Activated CD8-positive, alpha-beta memory T cell treated with anti-CD3 and anti-CD28 coated beads for 36 hours (primary cell): ENCODE data around the gene RNF227. TPM values are rescaled to one million over a fixed set of nuclear protein-coding genes. Genes with fewer than 3 reads are reported as not detected.
"Not testable (repeated sequence)": the region's sequence is repeated elsewhere in the genome, so short reads cannot be mapped to it uniquely, and the experiment has no call there.

Experiments used
- CTCF ChIA-PET: fragments of 350-600 bp; sonication (Branson Sonifier 250); formaldehyde crosslinking; loops from one replicate; lab custom pipeline; 2021; ENCODE audit warnings: antibody characterized with exemption; lab: Charles Lee
- POLR2A ChIA-PET: fragments of 350-600 bp; sonication (Branson Sonifier 250); formaldehyde crosslinking; loops from one replicate; lab custom pipeline; 2021; ENCODE audit warnings: antibody characterized with exemption; lab: Charles Lee
- total RNA-seq, 2 experiments: library from RNA; stranded (reverse); gene quantifications; one replicate each; pipeline ENCODE4 v1.2.3, GENCODE V29; 2021

Gene RNF227
- total RNA-seq, 2 experiments from 2014 or later = 4.4 to 4.5 TPM

DNA sequence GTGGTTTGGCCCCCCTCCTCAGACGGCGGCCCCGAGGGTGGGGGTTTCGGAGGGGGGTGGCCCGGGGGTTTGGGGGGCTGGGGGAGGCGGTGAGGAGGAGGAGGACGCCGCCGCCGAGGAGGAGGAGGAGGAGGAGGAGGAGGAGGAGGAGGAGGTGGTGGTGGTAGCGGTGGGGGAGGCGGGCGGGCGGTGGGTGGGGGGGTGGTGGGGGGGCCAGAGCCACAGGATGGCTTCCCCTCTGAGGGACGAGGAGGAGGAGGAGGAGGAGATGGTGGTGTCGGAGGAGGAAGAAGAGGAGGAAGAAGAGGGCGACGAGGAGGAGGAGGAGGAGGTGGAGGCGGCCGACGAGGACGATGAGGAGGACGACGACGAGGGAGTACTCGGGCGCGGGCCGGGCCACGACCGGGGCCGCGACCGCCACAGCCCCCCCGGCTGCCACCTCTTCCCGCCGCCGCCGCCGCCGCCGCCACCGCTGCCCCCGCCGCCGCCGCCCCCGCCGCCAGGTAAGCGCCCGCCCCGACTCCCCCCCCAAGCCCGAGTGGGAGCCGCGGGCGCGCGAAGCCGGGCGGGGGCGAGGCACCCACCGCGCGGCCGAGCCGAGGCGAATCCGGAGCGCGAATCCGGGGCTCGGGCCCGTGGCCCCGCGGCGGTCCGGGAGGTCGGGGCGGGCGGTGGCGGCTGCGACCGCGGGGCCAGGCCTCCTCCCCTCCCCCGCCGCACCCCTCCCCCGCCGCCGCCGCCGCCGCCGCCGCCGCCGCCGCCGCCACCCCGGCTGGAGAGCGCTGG is 31.3 kb downstream of the RNF227 start:
- ChIA-PET POLR2A (interaction anchor here (0.6 kb wide), 1 partner anchor 49 kb away, joined by 3 read pairs; no protein-coding TSS in a partner anchor), CTCF (interaction anchor here (0.7 to 2.2 kb wide), 3 partner anchors 28 to 179 kb away, joined by 3 to 8 read pairs (median 3); partner anchors contain the start of genes CYB5D1 and NAA38)

- ChIA-PET CTCF (interaction anchor here (0.8 to 1.3 kb wide), 2 partner anchors 15 to 176 kb away, joined by 3 read pairs; no protein-coding TSS in a partner anchor), POLR2A (interaction anchor here (0.5 to 0.6 kb wide), 2 partner anchors 42 to 48 kb away, joined by 3 read pairs; no protein-coding TSS in a partner anchor)
Measured at GRCh38 chr17:7883781-7884386, 32.2 kb downstream of the RNF227 start.

GRCh38 chr17:7882629-7883028 is 33.5 kb downstream of the RNF227 start:
- ChIA-PET CTCF (interaction anchor here (0.6 to 1.3 kb wide), 3 partner anchors 8 to 47 kb away, joined by 3 read pairs; no protein-coding TSS in a partner anchor), POLR2A (no interaction called here)

GRCh38 chr17:7882068-7882467 is 34.0 kb downstream of the RNF227 start:
- CTCF ChIA-PET = no interaction called here

DNA sequence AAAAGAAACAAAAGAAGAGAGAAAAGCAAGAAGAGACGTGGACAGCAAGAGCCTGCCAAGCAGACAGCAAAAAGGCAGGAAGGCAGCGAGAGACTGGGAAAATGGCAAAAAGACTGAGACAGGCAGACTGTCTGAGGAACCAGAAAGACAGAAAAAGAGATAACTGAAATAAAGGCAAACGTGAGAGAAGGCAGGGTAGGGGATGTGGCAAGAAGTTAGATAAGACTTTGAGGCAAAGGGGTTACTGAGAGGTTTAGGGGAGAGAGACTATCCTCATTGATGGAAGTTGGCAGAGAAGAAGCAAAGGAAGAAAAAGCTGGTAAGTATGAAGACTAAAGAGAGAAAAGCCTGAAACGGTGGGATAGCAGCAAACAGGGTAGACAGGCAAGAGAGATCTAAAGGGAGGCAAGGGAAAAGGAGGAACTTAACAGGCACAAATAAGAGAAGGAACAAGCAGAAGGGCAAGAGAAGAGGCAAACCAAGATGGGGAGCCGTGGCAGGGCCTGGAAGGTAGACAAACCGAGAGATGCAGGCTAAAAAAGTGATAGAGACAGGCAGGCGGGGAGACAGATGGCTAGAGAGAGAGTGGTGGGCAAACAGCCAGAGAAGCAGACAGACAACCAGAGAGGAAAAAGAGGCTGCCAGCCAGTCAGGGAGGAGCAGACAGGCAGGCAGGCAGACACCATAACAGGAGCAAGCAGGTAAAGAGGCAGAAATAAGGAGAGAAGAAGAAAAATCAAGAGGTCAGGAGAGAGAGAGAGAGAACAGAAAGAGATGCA is 34.6 kb downstream of the RNF227 start:
- CTCF ChIA-PET = no interaction called here
- POLR2A ChIA-PET = no interaction called here

More at GRCh38 chr17:7882068-7882467, 34.0 kb downstream of the RNF227 start:
- POLR2A ChIA-PET = no interaction called here

GRCh38 chr17:7880076-7880868 is 35.8 kb downstream of the RNF227 start:
- POLR2A ChIA-PET = no interaction called here
- CTCF ChIA-PET = interaction anchor here (0.5 kb wide), 1 partner anchor 57 kb away, joined by 3 read pairs; no protein-coding TSS in a partner anchor

GRCh38 chr17:7878234-7878633 is 37.9 kb downstream of the RNF227 start:
- POLR2A ChIA-PET = no interaction called here
- CTCF ChIA-PET = interaction anchor here (1.4 kb wide), 1 partner anchor 16 kb away, joined by 8 read pairs; no protein-coding TSS in a partner anchor

DNA sequence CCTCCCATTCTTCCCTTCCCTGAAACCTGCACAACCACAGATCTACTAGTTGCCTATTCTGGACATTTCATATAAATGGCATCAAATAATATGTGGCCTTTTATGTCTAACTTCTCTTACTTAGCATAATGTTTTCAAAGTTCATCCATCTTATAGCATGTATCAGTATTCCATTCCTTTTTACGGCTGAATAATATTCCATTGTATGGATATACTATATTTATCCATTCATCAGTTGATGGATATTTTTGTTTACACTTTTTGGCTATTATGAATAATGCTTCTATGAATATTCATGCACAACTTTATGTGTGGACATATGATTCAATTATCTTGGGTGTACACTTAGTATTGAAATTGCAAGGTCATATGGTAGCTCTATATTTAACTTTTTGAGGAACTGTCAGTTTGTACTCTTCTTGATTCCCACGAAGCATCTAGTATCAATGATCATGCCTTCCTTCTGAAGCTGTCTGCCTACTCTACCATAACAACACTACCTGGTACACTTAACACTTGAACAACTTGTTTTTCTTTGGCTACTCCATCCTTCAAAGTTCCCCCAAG is 40.2 kb downstream of the RNF227 start:
- POLR2A ChIA-PET = no interaction called here
- CTCF ChIA-PET = interaction anchor here (1.5 kb wide), 1 partner anchor 19 kb away, joined by 3 read pairs; the partner anchor contains the start of gene NAA38

DNA sequence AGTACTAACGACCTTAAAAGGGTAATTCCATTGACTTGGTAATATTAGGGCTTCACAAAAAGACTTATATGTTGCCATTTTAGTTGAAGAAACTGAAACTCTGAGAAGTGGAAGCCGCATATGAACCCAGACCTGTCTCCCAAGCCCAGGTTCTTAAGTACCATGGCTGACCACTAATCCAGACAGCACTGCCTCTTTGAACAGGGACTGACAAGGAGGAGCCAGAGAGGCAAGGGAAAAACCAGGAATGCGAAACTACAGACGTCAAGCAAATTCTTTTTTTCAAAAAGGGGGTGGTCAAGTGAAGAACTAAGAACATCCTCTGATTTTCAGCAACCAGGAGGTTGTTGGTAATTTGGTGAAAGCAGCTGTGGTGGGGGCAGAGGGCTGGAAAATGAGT is 43.0 kb downstream of the RNF227 start:
- CTCF ChIA-PET = no interaction called here
- POLR2A ChIA-PET = no interaction called here

DNA sequence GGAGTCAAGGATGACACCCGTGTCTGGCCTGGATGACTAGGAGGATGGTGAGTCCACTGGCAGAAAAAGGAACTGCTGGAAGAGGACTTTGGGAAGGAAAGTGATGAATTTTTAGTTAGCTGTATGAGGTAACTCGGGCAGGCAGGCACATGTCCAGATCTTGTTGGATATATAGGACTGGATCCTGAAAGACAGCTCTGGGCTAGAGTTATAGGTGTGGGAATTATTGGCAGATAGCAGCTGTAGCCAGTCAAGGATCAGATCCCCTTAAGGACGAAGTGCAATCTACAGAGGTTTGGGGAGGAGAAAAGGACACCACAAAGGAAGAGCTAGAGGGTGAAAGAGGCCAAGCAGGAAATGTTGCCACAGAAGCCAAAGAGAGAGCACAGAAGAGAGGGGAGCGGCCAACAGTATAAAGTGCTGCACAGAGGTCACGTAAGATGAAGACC is 48.2 kb downstream of the RNF227 start:
- POLR2A ChIA-PET = no interaction called here
- CTCF ChIA-PET = interaction anchor here (0.6 to 2.3 kb wide), 3 partner anchors 15 to 121 kb away, joined by 3 to 8 read pairs (median 7); no protein-coding TSS in a partner anchor

- ChIA-PET CTCF (interaction anchor here (0.5 to 3.5 kb wide), 6 partner anchors 31 to 349 kb away, joined by 3 to 10 read pairs (median 4); partner anchors contain the start of genes KDM6B and RNF227), POLR2A (interaction anchor here (0.7 kb wide), 1 partner anchor 124 kb away, joined by 4 read pairs; no protein-coding TSS in a partner anchor)
Measured at GRCh38 chr17:7864995-7865650, 51.0 kb downstream of the RNF227 start.

DNA sequence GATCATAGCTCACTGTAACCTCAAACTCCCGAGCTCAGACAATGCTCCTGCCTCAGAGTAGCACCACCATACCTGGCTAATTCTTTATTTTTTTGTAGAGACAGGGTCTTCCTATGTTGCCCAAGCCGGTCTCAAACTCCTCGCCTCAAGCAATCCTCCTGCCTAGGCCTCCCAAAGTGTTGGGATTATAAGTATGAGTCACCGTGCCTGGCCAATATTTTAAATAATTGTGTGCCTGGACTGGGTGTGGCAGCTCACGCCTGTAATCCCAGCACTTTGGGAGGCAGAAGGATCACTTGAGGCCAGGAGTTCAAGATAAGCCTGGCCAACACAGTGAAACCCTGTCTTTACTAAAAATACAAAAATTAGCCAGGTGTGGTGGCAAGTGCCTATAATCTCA is 51.7 kb downstream of the RNF227 start:
- CTCF ChIA-PET = interaction anchor here (0.9 to 3.5 kb wide), 7 partner anchors 21 to 255 kb away, joined by 3 to 22 read pairs (median 4); no protein-coding TSS in a partner anchor
- POLR2A ChIA-PET = not testable (repeated sequence)

Other genes starting within 250 kb of the RNF227 start
- gene TP53, start 228.8 kb downstream of the RNF227 start, total RNA-seq = 100 to 1,000 TPM; 135 to 139 TPM
- 10 to 100 TPM; 32.9 to 33.1 TPM for gene WRAP53, start 227.8 kb downstream of the RNF227 start, total RNA-seq
- under 1 TPM in 1 of 2 experiments, not detected in 1; 0.08 TPM for gene EFNB3, start 211.1 kb downstream of the RNF227 start, total RNA-seq
- under 1 TPM; 0.10 to 0.23 TPM for gene DNAH2, start 198.5 kb downstream of the RNF227 start, total RNA-seq
- gene KDM6B, start 82.1 kb downstream of the RNF227 start, total RNA-seq = 10 to 100 TPM; 65.4 to 77.7 TPM
- 1 to 10 TPM; 4.6 to 5.9 TPM for gene TMEM88, start 61.2 kb downstream of the RNF227 start, total RNA-seq
- 10 to 100 TPM; 62.9 to 65.3 TPM for gene NAA38, start 58.7 kb downstream of the RNF227 start, total RNA-seq
- 10 to 100 TPM; 15.9 to 16.6 TPM for gene CYB5D1, start 58.3 kb downstream of the RNF227 start, total RNA-seq
- 100 to 1,000 TPM; 112 to 113 TPM for gene CHD3, start 27.5 kb downstream of the RNF227 start, total RNA-seq
- 1 to 10 TPM; 5.9 to 6.7 TPM for gene KCNAB3, start 13.6 kb upstream of the RNF227 start, total RNA-seq
- 100 to 1,000 TPM; 144 to 156 TPM for gene TRAPPC1, start 15.7 kb upstream of the RNF227 start, total RNA-seq
- 10 to 100 TPM; 40.1 to 44.4 TPM for gene CNTROB, start 15.9 kb upstream of the RNF227 start, total RNA-seq
- gene GUCY2D, start 86.3 kb upstream of the RNF227 start, total RNA-seq = not detected
- gene ALOX15B, start 122.8 kb upstream of the RNF227 start, total RNA-seq = not detected
- gene ALOX12B, start 171.4 kb upstream of the RNF227 start, total RNA-seq = 1 to 10 TPM; 1.7 TPM
- under 1 TPM in 1 of 2 experiments, not detected in 1; 0.19 TPM for gene ALOXE3, start 202.2 kb upstream of the RNF227 start, total RNA-seq
- 1 to 10 TPM; 2.9 to 3.1 TPM for gene HES7, start 207.8 kb upstream of the RNF227 start, total RNA-seq
- gene PER1, start 236.1 kb upstream of the RNF227 start, total RNA-seq = 10 to 100 TPM; 43.1 to 45.4 TPM
- gene VAMP2, start 246.7 kb upstream of the RNF227 start, total RNA-seq = 10 to 100 TPM; 26.3 to 26.6 TPM